ENCODE measurements around the gene PHACTR3.

PHACTR3 gene

GRCh38 chr20:59600472-59600871 is 3.9 kb upstream of the PHACTR3 start:
- DNase-seq (ENCODE audit: low read depth), result no peak
- TF ChIP-seq, protein P1, sequence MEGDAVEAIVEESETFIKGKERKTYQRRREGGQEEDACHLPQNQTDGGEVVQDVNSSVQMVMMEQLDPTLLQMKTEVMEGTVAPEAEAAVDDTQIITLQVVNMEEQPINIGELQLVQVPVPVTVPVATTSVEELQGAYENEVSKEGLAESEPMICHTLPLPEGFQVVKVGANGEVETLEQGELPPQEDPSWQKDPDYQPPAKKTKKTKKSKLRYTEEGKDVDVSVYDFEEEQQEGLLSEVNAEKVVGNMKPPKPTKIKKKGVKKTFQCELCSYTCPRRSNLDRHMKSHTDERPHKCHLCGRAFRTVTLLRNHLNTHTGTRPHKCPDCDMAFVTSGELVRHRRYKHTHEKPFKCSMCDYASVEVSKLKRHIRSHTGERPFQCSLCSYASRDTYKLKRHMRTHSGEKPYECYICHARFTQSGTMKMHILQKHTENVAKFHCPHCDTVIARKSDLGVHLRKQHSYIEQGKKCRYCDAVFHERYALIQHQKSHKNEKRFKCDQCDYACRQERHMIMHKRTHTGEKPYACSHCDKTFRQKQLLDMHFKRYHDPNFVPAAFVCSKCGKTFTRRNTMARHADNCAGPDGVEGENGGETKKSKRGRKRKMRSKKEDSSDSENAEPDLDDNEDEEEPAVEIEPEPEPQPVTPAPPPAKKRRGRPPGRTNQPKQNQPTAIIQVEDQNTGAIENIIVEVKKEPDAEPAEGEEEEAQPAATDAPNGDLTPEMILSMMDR (IDR thresholded peaks at IDR 0.05; ENCODE audit: insufficient read depth, low read depth, low read length, missing control alignments), result no peak
- no peak overlapping the region for H3K4me3 ChIP-seq (ENCODE audit: low read depth, low read length)

DNA sequence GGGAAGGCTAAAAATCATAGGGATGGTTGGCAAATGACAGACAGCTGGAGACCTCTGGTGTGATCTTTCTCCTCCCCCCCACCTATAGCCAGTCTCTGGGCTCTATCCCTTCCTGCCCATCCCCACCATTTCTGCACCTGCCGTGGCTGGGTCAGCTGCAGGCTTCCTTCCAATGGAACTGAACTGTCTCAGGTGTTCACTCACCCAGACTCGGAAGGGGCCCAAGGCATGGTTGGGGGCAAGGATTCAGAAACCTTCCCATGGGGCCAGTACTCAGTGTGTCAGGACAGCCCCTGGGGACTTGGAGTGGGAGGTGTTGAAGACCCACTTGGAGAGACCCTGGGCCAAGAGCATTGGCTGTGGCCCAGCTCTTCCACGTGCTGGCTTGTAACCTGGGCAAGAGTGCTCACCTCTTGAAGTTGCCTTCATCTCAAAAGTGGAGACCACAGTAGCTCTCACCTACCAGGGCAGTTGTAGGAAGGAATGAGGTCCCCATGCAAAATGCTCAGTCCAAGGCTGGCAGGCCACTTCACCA is 1.7 kb upstream of the PHACTR3 start:
- H3K4me3 ChIP-seq (ENCODE audit: low read depth, low read length), result no peak overlapping the region
- TF ChIP-seq, protein P1 (IDR thresholded peaks at IDR 0.05; ENCODE audit: insufficient read depth, low read depth, low read length, missing control alignments), result no peak
- no peak for DNase-seq (ENCODE audit: low read depth)

GRCh38 chr20:59603176-59603575 is 1.2 kb upstream of the PHACTR3 start:
- no peak overlapping the region for H3K4me3 ChIP-seq (ENCODE audit: low read depth, low read length)
- no peak for DNase-seq (ENCODE audit: low read depth)
- TF ChIP-seq, protein P1 (IDR thresholded peaks at IDR 0.05; ENCODE audit: insufficient read depth, low read depth, low read length, missing control alignments), result no peak

DNA sequence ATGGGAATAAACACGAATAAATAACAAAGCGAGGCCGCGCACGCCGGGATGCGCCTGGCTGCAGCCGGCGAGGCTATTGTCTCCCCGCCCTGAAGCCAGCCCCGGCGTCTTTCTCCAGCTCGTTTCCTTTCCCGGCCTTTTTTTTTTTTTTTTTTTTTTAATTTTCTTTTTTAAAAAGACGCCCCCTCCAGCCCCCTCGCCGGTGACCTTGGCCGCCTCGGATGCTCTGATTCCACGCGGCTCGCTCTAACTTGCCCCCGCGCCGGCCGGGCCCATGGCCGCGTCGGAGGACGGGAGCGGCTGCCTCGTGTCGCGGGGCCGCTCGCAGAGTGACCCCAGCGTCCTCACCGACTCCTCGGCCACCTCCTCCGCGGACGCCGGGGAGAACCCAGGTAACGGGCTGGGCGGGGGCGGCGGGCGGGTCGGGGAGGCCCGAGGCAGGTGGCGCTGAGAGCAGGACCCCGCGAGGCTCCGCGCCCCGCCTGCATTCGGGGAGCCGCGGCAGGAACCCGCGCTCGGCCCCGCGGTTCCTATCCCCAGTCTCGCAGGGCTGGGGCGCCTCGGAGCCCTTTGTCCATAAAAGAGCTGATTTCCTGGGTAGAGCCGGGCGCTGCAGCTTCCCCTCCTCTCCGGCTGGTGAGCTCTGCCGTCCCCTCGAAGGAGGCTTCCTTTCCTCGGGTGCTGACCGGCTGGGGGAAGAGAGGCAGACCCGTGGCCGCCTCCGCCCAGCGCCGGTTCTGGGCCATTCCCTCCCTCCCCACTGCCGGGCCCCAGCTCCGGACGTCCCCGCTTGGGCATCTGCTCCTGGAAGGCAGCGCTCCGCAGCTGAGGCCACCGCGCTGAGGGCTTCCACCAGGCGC is 631 bp downstream of the PHACTR3 start:
- no peak for DNase-seq (ENCODE audit: low read depth)
- no peak overlapping the region for H3K4me3 ChIP-seq (ENCODE audit: low read depth, low read length)
- TF ChIP-seq, protein P1 (IDR thresholded peaks at IDR 0.05; ENCODE audit: insufficient read depth, low read depth, low read length, missing control alignments), result no peak

DNA sequence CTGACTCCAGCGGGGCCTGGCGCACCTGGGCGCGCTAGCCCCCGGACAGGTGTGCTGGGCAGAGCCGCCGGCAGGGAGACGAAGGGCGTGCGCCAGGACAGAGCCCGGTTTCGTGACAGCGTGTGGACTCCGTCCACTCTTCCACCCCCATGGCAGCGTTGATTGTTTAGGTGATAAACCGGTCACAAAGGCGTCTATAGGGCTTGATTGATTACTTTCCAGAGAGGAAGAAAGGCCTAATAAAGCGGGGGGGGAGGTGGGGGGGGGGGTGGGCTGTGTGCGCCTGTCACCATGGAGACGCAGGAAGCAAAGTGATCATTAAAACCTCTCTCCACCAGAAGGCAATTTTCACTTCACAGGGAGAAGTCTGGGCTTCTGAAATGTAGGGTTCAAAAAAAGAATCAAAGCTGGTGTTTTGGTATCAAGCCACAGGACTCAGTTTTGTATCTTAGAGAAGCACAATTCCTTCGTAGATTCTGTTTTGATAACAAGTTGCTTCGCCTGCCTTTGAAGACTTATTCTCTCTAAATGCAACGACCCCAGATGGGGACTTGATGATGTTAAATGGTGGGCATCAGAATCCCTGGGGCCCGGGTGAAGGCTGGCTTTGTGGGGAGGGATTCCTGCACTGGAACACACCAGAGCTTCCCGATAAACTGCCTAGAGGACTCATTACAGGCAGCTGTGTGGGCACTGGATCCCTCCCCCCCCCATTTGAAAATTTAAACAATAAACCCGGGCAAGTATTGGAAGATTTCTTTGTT is 1.4 kb downstream of the PHACTR3 start:
- TF ChIP-seq, protein P1 (IDR thresholded peaks at IDR 0.05; ENCODE audit: insufficient read depth, low read depth, low read length, missing control alignments), result no peak
- no peak overlapping the region for H3K4me3 ChIP-seq (ENCODE audit: low read depth, low read length)
- DNase-seq (ENCODE audit: low read depth), result no peak

DNA sequence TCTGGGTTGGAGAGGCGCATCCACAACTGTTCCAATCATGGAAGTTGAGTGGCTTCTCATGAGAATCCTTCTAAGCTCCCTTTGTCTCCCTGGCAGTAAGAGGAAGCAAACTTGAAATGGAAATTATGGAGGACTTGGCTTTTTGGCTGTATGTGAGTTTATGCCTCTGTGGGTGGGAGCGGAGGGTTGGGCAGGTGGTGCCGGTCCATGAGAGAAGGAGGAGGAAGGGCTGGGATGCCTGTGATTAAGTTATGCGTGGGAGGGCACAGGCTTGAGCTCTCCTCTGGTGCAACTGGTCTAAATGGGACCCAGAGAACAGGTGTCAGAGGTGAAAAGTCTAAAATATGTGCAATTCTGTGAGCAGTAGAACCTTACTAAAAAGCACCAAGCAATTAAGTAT is 2.2 kb downstream of the PHACTR3 start:
- DNase-seq (ENCODE audit: low read depth), result no peak
- H3K4me3 ChIP-seq (ENCODE audit: low read depth, low read length), result no peak overlapping the region
- TF ChIP-seq, protein P1 (IDR thresholded peaks at IDR 0.05; ENCODE audit: insufficient read depth, low read depth, low read length, missing control alignments), result no peak
